H1 (cell line): ENCODE data around the gene CFDP1. TPM values are rescaled to one million over a fixed set of nuclear protein-coding genes. Genes with fewer than 3 reads are reported as not detected.

Experiments
- CTCF ChIA-PET: fragments of 300-600 bp; sonication (Branson Sonifier 250); formaldehyde crosslinking; loops from one replicate; lab custom pipeline; 2021; ENCODE audit not compliant: partially characterized antibody; lab: Charles Lee
- POLR2A ChIA-PET: fragments of 300-600 bp; sonication (Branson Sonifier 250); formaldehyde crosslinking; loops from one replicate; lab custom pipeline; 2021; ENCODE audit warnings: inconsistent platforms; ENCODE audit not compliant: partially characterized antibody; lab: Charles Lee
- DNase-seq, 2 experiments: peaks; one replicate each; pipeline versions ENCODE4 v3.0.0 to v3.0.0-alpha.2; 2010 to 2022; ENCODE audit warnings: low spot score in 2 of 2, low read depth in 1 of 2, mixed read lengths in 1 of 2
- FAIRE-seq: peaks from 2 replicates; lab custom pipeline; 2011; peaks lifted over from hg19 to GRCh38; lab: Jason Lieb, UNC
- H2AFZ ChIP-seq: 2 replicates; pipeline ENCODE4 v1.8.1; 2012; ENCODE audit warnings: low read length, inconsistent platforms
- H2AK5ac ChIP-seq: 2 replicates; pipeline ENCODE4 v1.6.1; 2013; ENCODE audit warnings: low read depth, low read length
- H2BK120ac ChIP-seq: replicated peaks from 2 replicates; pipeline ENCODE3; 2013; ENCODE audit warnings: low read depth, low read length, inconsistent platforms
- H2BK12ac ChIP-seq: 2 replicates; pipeline ENCODE4 v1.6.1; 2013; ENCODE audit warnings: low read depth, low read length
- H2BK15ac ChIP-seq: 2 replicates; pipeline ENCODE4 v1.6.1; 2013; ENCODE audit warnings: low read length
- H2BK20ac ChIP-seq: 2 replicates; pipeline ENCODE4 v1.6.1; 2013; ENCODE audit warnings: low read length
- H2BK5ac ChIP-seq: 2 replicates; pipeline ENCODE4 v1.6.1; 2013; ENCODE audit warnings: low read depth, low read length
- H3K14ac ChIP-seq: 2 replicates; pipeline ENCODE4 v1.6.1; 2013; ENCODE audit warnings: inconsistent platforms; ENCODE audit not compliant: insufficient read length
- H3K18ac ChIP-seq: 2 replicates; pipeline ENCODE4 v1.6.1; 2013; ENCODE audit warnings: low read length; ENCODE audit errors: extremely low read depth
- H3K23ac ChIP-seq: 2 replicates; pipeline ENCODE4 v1.6.1; 2013; ENCODE audit warnings: inconsistent platforms; ENCODE audit not compliant: insufficient read length
- H3K23me2 ChIP-seq: 2 replicates; pipeline ENCODE4 v1.6.1; 2013; ENCODE audit warnings: low read depth, low read length
- H3K27ac ChIP-seq: 2 replicates; pipeline ENCODE4 v1.6.1; 2011; ENCODE audit warnings: low read depth, low read length, inconsistent platforms
- H3K27me3 ChIP-seq, 4 experiments: replicated peaks in 1 of 4; 1 replicate in 1 of 4; 2 replicates in 3 of 4; pipeline versions ENCODE4 v1.6.1 to v1.8.1; 2011 to 2013; ENCODE audit warnings: low read length in 3 of 4, mild to moderate bottlenecking in 3 of 4, inconsistent platforms in 2 of 4, mixed read lengths in 2 of 4, moderate library complexity in 1 of 4; ENCODE audit not compliant: control insufficient read depth in 3 of 4, insufficient read depth in 3 of 4; ENCODE audit errors: extremely low read depth in 1 of 4
- H3K36me3 ChIP-seq, 4 experiments: 2 replicates each; pipeline versions ENCODE4 v1.6.1 to v1.8.1; 2011 to 2013; ENCODE audit warnings: mild to moderate bottlenecking in 4 of 4, low read length in 3 of 4, moderate library complexity in 2 of 4, control low read depth in 1 of 4, inconsistent platforms in 1 of 4; ENCODE audit not compliant: insufficient read depth in 4 of 4, control insufficient read depth in 2 of 4
- H3K4ac ChIP-seq: replicated peaks from 2 replicates; pipeline ENCODE3; 2013; ENCODE audit warnings: low read length, low read depth, mixed read lengths, inconsistent platforms; ENCODE audit not compliant: insufficient read length
- H3K4me1 ChIP-seq, 4 experiments: replicated peaks in 1 of 4; 1 replicate in 1 of 4; 2 replicates in 3 of 4; pipeline versions ENCODE4 v1.6.1 to v1.8.1; 2011 to 2013; ENCODE audit warnings: low read length in 3 of 4, inconsistent platforms in 2 of 4, mixed read lengths in 1 of 4; ENCODE audit not compliant: insufficient read depth in 4 of 4, control insufficient read depth in 3 of 4
- H3K4me2 ChIP-seq, 2 experiments: 2 replicates each; pipeline versions ENCODE4 v1.6.1 to v1.8.1; 2011 to 2013; ENCODE audit warnings: low read depth in 2 of 2, low read length in 2 of 2, control low read depth in 1 of 2, inconsistent platforms in 1 of 2, mild to moderate bottlenecking in 1 of 2; ENCODE audit not compliant: insufficient read depth in 1 of 2
- H3K4me3 ChIP-seq, 4 experiments: fragments of 200-600, 300-600 bp in 1 of 4; sonication (generic), shearing (Covaris generic), sonication (Bioruptor Twin) in 1 of 4; 2 replicates each; pipeline versions ENCODE4 v1.5.1 to v1.8.1; 2011 to 2016; ENCODE audit warnings: low read length in 4 of 4, low read depth in 3 of 4, control low read depth in 2 of 4, inconsistent platforms in 2 of 4, mild to moderate bottlenecking in 2 of 4, mixed read lengths in 1 of 4, moderate library complexity in 1 of 4; ENCODE audit not compliant: insufficient read depth in 2 of 4; ENCODE audit errors: extremely low read depth in 1 of 4
- H3K56ac ChIP-seq: replicated peaks from 2 replicates; pipeline ENCODE3; 2013; ENCODE audit warnings: low read depth, mild to moderate bottlenecking, mixed read lengths, low read length, inconsistent platforms; ENCODE audit not compliant: insufficient read length
- H3K79me1 ChIP-seq: 2 replicates; pipeline ENCODE4 v1.6.1; 2013; ENCODE audit warnings: low read depth, low read length, control low read depth
- H3K79me2 ChIP-seq, 2 experiments: 2 replicates each; pipeline versions ENCODE4 v1.6.1 to v1.8.1; 2012 to 2013; ENCODE audit warnings: low read length in 2 of 2, mild to moderate bottlenecking in 2 of 2, inconsistent platforms in 1 of 2; ENCODE audit not compliant: insufficient read depth in 2 of 2, control insufficient read depth in 1 of 2
- H3K9ac ChIP-seq, 4 experiments: replicated peaks in 1 of 4; 1 replicate in 1 of 4; 2 replicates in 3 of 4; pipeline versions ENCODE4 v1.6.1 to v1.8.1; 2011 to 2013; ENCODE audit warnings: low read depth in 3 of 4, low read length in 3 of 4, control low read depth in 2 of 4, mild to moderate bottlenecking in 2 of 4, moderate library complexity in 2 of 4, inconsistent platforms in 1 of 4; ENCODE audit errors: extremely low read depth in 1 of 4
- H3K9me3 ChIP-seq, 2 experiments: 2 replicates each; pipeline versions ENCODE4 v1.6.1 to v1.8.1; 2012 to 2013; ENCODE audit warnings: mild to moderate bottlenecking in 2 of 2, moderate library complexity in 2 of 2, control low read depth in 1 of 2, inconsistent platforms in 1 of 2, low read depth in 1 of 2, low read length in 1 of 2, mixed read lengths in 1 of 2; ENCODE audit not compliant: insufficient read depth in 2 of 2
- H4K20me1 ChIP-seq, 2 experiments: replicated peaks in 1 of 2; 2 replicates each; pipeline versions ENCODE3 to v1.8.1; 2011 to 2013; ENCODE audit warnings: inconsistent platforms in 2 of 2, low read length in 2 of 2, mild to moderate bottlenecking in 1 of 2; ENCODE audit not compliant: insufficient read depth in 2 of 2, control insufficient read depth in 1 of 2
- H4K5ac ChIP-seq: 2 replicates; pipeline ENCODE4 v1.6.1; 2013; ENCODE audit warnings: low read length, low read depth, mixed read lengths, inconsistent platforms; ENCODE audit not compliant: insufficient read length
- H4K8ac ChIP-seq: 2 replicates; pipeline ENCODE4 v1.8.0; 2013; ENCODE audit warnings: mild to moderate bottlenecking, moderate library complexity, low read length, inconsistent platforms; ENCODE audit not compliant: insufficient read depth; ENCODE audit errors: extremely low read depth
- H4K91ac ChIP-seq: replicated peaks from 2 replicates; pipeline ENCODE3; 2013; ENCODE audit warnings: low read length, mixed read lengths, inconsistent platforms; ENCODE audit not compliant: insufficient read length
- CBX5 ChIP-seq: fragments of 300-800, 300-1000 bp; sonication (generic); IDR thresholded peaks from 2 replicates; pipeline ENCODE4 v1.7.1; 2016; ENCODE audit warnings: antibody characterized with exemption, low read length, low read depth
- CREB1 ChIP-seq: IDR thresholded peaks from 2 replicates; pipeline ENCODE4 v1.6.1; 2012; ENCODE audit warnings: inconsistent platforms
- CTBP2 ChIP-seq: IDR thresholded peaks from 2 replicates; pipeline ENCODE4 v1.7.0; 2011; ENCODE audit warnings: borderline replicate concordance, mild to moderate bottlenecking, moderate library complexity, mixed read lengths, low read length; ENCODE audit not compliant: insufficient read depth, insufficient read length
- EGR1 ChIP-seq: IDR thresholded peaks from 2 replicates; pipeline ENCODE4 v1.6.1; 2011; ENCODE audit warnings: low read depth, low read length, borderline replicate concordance
- EZH2 ChIP-seq: fragments of 200-600 bp; sonication (generic); IDR thresholded peaks from 2 replicates; pipeline ENCODE4 v1.7.1; 2012; ENCODE audit warnings: low read depth, mild to moderate bottlenecking, moderate library complexity, low read length, inconsistent platforms; ENCODE audit not compliant: severe bottlenecking
- KDM1A ChIP-seq: fragments of 200-600, 300-600 bp; sonication (generic); IDR thresholded peaks from 2 replicates; pipeline ENCODE4 v1.7.1; 2016; ENCODE audit warnings: mild to moderate bottlenecking, low read length, borderline replicate concordance
- POLR2AphosphoS5 ChIP-seq: IDR thresholded peaks from 2 replicates; pipeline ENCODE4 v1.6.1; 2011; ENCODE audit warnings: low read depth, low read length
- RFX5 ChIP-seq: IDR thresholded peaks from 2 replicates; pipeline ENCODE4 v1.6.1; 2011; ENCODE audit warnings: low read depth, low read length, improper control_type of control experiment, borderline replicate concordance
- SIN3A ChIP-seq, 2 experiments: IDR thresholded peaks in 1 of 2; conservative IDR thresholded peaks in 1 of 2; 2 replicates each; pipeline ENCODE4 v1.6.1; 2011 to 2012; ENCODE audit warnings: low read length in 2 of 2, improper control_type of control experiment in 1 of 2, low read depth in 1 of 2, mild to moderate bottlenecking in 1 of 2
- SIRT6 ChIP-seq: IDR thresholded peaks from one replicate; pipeline ENCODE4 v1.7.1; 2012; ENCODE audit warnings: low read length, inconsistent platforms
- SP1 ChIP-seq: IDR thresholded peaks from 2 replicates; pipeline ENCODE4 v1.6.1; 2011; ENCODE audit warnings: low read depth, low read length
- SP4 ChIP-seq: IDR thresholded peaks from 2 replicates; pipeline ENCODE4 v1.6.1; 2012; ENCODE audit warnings: low read length, inconsistent platforms
- TCF12 ChIP-seq: IDR thresholded peaks from 2 replicates; pipeline ENCODE4 v1.6.1; 2011; ENCODE audit warnings: low read depth, mild to moderate bottlenecking, low read length
- TEAD4 ChIP-seq: IDR thresholded peaks from 2 replicates; pipeline ENCODE4 v1.6.1; 2012; ENCODE audit warnings: low read depth, low read length, inconsistent platforms, mixed read lengths
- WGBS, 2 experiments: shearing (Covaris generic) in 1 of 2; methylation state at CpG; one replicate each; pipeline versions ENCODE4 v1.1.6 to v1.1.7; 2013 to 2015; ENCODE audit warnings: low lambda C conversion rate in 2 of 2, mixed read lengths in 2 of 2, inconsistent platforms in 1 of 2, low coverage in 1 of 2, missing lambda C conversion rate in 1 of 2; ENCODE audit not compliant: insufficient replicate concordance in 2 of 2, insufficient coverage in 1 of 2, insufficient read length in 1 of 2; ENCODE audit errors: extremely low coverage in 1 of 2, missing lambda C conversion rate in 1 of 2; 5-methylcytosine and 5-hydroxymethylcytosine counted together
- polyA plus RNA-seq, 7 experiments: library from polyadenylated mRNA; depleted of rRNA in 3 of 7; stranded (reverse) in 5 of 7; unstranded in 2 of 7; fragments of >200 nt in 5 of 7; fragments of 200-250 nt in 2 of 7; gene quantifications; 1 replicate in 5 of 7; 2 replicates in 1 of 7; 4 replicates in 1 of 7; pipeline versions ENCODE4 v1.2.1 to v1.2.3, GENCODE V29; 2011 to 2013; ENCODE audit warnings: missing spikeins in 2 of 7, mixed read lengths in 2 of 7
- total RNA-seq: library from RNA; stranded (reverse); fragmentation: NEBNext Ultra II Directional; extraction: Animal tissue kit (Norgen Biotek cat#: 25700); gene quantifications from 2 replicates; pipeline ENCODE4 v1.2.1, GENCODE V29; 2021

The CFDP1 gene
- total and polyA plus RNA-seq, 2 of the 8 experiments (the other 6 are each of a cell fraction or from before 2014, with no cell fraction given), result 25.5 to 77.3 TPM

DNA sequence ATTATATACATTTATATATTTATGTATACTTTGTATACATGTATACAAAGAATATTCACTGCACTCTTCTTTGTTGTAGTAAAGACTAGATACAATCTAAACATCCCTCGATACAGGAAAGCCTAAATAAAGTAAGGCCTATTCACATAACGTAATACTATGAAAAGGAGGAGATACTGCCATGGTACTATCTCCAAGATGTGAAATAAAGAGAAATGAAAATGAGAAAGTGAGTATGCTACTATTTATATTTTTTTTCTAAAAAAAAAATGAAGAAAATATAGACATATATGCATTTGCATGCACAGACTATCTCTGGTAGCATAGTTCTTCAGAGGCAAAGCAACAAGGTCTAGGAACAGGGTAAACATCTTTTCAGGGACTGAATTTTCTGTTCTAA lies 19.4 kb downstream of the CFDP1 start:
- Histone ChIP-seq H2AFZ (no peak overlapping the region), H3K56ac (no peak overlapping the region), H3K4me3 (no peak overlapping the region), H3K36me3 (peaks cover 4 to 40% (median 28%) of the 10 kb centered on the region in 4 experiments; a peak in 7 of 8 replicates), H3K27me3 (no peaks in the 10 kb centered on the region), H3K9me3 (no peaks in the 10 kb centered on the region; a peak in 1 of 4 replicates), H2AK5ac (no peak overlapping the region), H4K5ac (no peak overlapping the region), H3K18ac (no peak overlapping the region), H2BK5ac (no peak overlapping the region), H3K4me2 (no peak overlapping the region), H4K8ac (no peak overlapping the region), H3K27ac (no peak overlapping the region), H3K23ac (no peak overlapping the region), H3K79me2 (peaks cover 0 to 53% of the 10 kb centered on the region in 2 experiments; a peak in 3 of 4 replicates), H2BK120ac (no peak overlapping the region), H2BK20ac (no peak overlapping the region), H3K9ac (no peak overlapping the region), H3K79me1 (no peaks in the 10 kb centered on the region; the same call in 1 of the 2 replicates), H3K14ac (no peak overlapping the region), H2BK15ac (no peak overlapping the region), H4K91ac (no peak overlapping the region), H3K4ac (no peak overlapping the region), H2BK12ac (no peak overlapping the region), H4K20me1 (peaks cover 4 to 5% of the 10 kb centered on the region in 2 experiments), H3K4me1 (peaks cover 0 to 8% (median 4%) of the 10 kb centered on the region in 4 experiments; a peak in 4 of 7 replicates), H3K23me2 (no peaks in the 10 kb centered on the region)
- TF ChIP-seq RFX5 (no peak), TEAD4 (no peak), CREB1 (no peak), EZH2 (no peak), SIRT6 (no peak), EGR1 (no peak), POLR2AphosphoS5 (no peak), CBX5 (no peak), TCF12 (no peak), KDM1A (no peak), SIN3A (conservative IDR thresholded peaks at IDR 0.05 in 1 of 2, IDR thresholded peaks at IDR 0.05 in 1 of 2; ENCODE audit: low read depth in 1 of 2, low read length in 2 of 2) (no peak), SP4 (no peak), SP1 (no peak), CTBP2 (no peak)
- FAIRE-seq (no peak), DNase-seq (no peak)
- POLR2A ChIA-PET, result no interaction called here
- CTCF ChIA-PET, result interaction anchor here (0.6 kb wide), 1 partner anchor 29 kb away, joined by 3 read pairs; no protein-coding TSS in a partner anchor
- 92% methylated on average over 2 of the region's 2 CpGs; no CpG with 5 or more reads in 1 of the 2 experiments for WGBS, 2 experiments
